Epithelial cell of proximal tubule (primary cell): Measurements from ENCODE around the gene PFN1. TPM values are rescaled to one million over a fixed set of nuclear protein-coding genes. Genes with fewer than 3 reads are reported as not detected.
A peak's percentile ranks its signal among the peaks of the same experiment; 100 is the strongest.

ENCODE experiments used
- DNase-seq: peaks from one replicate; pipeline ENCODE4 v3.0.0-alpha.2; 2011; ENCODE audit warnings: low read depth
- H3K4me3 ChIP-seq: 2 replicates; pipeline ENCODE4 v1.5.1; 2011; ENCODE audit warnings: low read depth, mild to moderate bottlenecking, low read length
- CTCF ChIP-seq: conservative IDR thresholded peaks from 2 replicates; pipeline ENCODE4 v1.5.1; 2012; ENCODE audit warnings: low read depth, mild to moderate bottlenecking, low read length
- total RNA-seq: library from RNA; depleted of rRNA; stranded (reverse); fragments of >200 nt; gene quantifications from 2 replicates; pipeline ENCODE4 v1.2.3, GENCODE V29; 2015

Gene PFN1
- total RNA-seq, 1 donor from 2014 or later = 1,802 TPM

- no peak for DNase-seq
- no peak for TF ChIP-seq CTCF
- peak overlapping the region; percentile 50 for H3K4me3 ChIP-seq
Measured at GRCh38 chr17:4898927-4899326, 49.4 kb downstream of the PFN1 start.

GRCh38 chr17:4898351-4898750 lies 50.0 kb downstream of the PFN1 start:
- DNase-seq = no peak
- H3K4me3 ChIP-seq = no peak overlapping the region
- TF ChIP-seq CTCF = no peak

GRCh38 chr17:4897785-4898184 lies 50.5 kb downstream of the PFN1 start:
- TF ChIP-seq CTCF = no peak
- H3K4me3 ChIP-seq = no peak overlapping the region
- DNase-seq = no peak

- no peak for DNase-seq
- H3K4me3 ChIP-seq = no peak overlapping the region
- TF ChIP-seq CTCF = no peak
Measured at GRCh38 chr17:4897198-4897687, 51.1 kb downstream of the PFN1 start.

GRCh38 chr17:4896332-4897197 lies 51.8 kb downstream of the PFN1 start:
- peak; percentile 8 for TF ChIP-seq CTCF
- no peak for DNase-seq
- H3K4me3 ChIP-seq = no peak overlapping the region

- TF ChIP-seq CTCF = no peak
- DNase-seq = no peak
- H3K4me3 ChIP-seq = no peak overlapping the region
Measured at GRCh38 chr17:4895657-4896331, 52.5 kb downstream of the PFN1 start.

Other genes with a start within 250 kb of the PFN1 start
- 25.8 and 55.9 TPM in 2 replicates for gene PELP1, start 244.4 kb downstream of the PFN1 start, total RNA-seq
- 19.9 and 20.0 TPM in 2 replicates for gene ARRB2, start 237.9 kb downstream of the PFN1 start, total RNA-seq
- gene MED11, start 217.1 kb downstream of the PFN1 start, total RNA-seq = 26.6 and 27.2 TPM in 2 replicates
- 0.36 and 1.5 TPM in 2 replicates for gene ZMYND15, start 208.7 kb downstream of the PFN1 start, total RNA-seq
- gene CXCL16, start 208.6 kb downstream of the PFN1 start, total RNA-seq = 19.0 and 32.3 TPM in 2 replicates
- not detected in 2 replicates for gene TM4SF5, start 176.6 kb downstream of the PFN1 start, total RNA-seq
- gene VMO1, start 162.2 kb downstream of the PFN1 start, total RNA-seq = not detected in 2 replicates
- not detected in 2 replicates for gene GLTPD2, start 159.6 kb downstream of the PFN1 start, total RNA-seq
- gene PSMB6, start 152.4 kb downstream of the PFN1 start, total RNA-seq = 264 and 337 TPM in 2 replicates
- 15.7 and 19.5 TPM in 2 replicates for gene PLD2, start 141.4 kb downstream of the PFN1 start, total RNA-seq
- gene MINK1, start 115.2 kb downstream of the PFN1 start, total RNA-seq = 20.5 and 39.9 TPM in 2 replicates
- gene C17orf107, start 49.0 kb downstream of the PFN1 start, total RNA-seq = 1.3 and 1.4 TPM in 2 replicates
- gene CHRNE, start 45.4 kb downstream of the PFN1 start, total RNA-seq = 1.0 TPM in 1 of 2 replicates, not detected in the other
- not detected in 2 replicates for gene GP1BA, start 16.3 kb downstream of the PFN1 start, total RNA-seq
- 45.5 and 72.9 TPM in 2 replicates for gene SLC25A11, start 8.5 kb downstream of the PFN1 start, total RNA-seq
- 49.0 and 55.1 TPM in 2 replicates for gene RNF167, start 8.3 kb downstream of the PFN1 start, total RNA-seq
- gene ENO3, start 2.6 kb upstream of the PFN1 start, total RNA-seq = 0.43 and 2.0 TPM in 2 replicates
- 67.7 and 80.8 TPM in 2 replicates for gene SPAG7, start 19.3 kb upstream of the PFN1 start, total RNA-seq
- gene CAMTA2, start 39.1 kb upstream of the PFN1 start, total RNA-seq = 10.6 and 16.7 TPM in 2 replicates
- gene INCA1, start 49.0 kb upstream of the PFN1 start, total RNA-seq = 0.14 TPM in 1 of 2 replicates, not detected in the other
- 75.0 and 81.3 TPM in 2 replicates for gene KIF1C, start 49.4 kb upstream of the PFN1 start, total RNA-seq
- 0.07 and 1.3 TPM in 2 replicates for gene SLC52A1, start 86.9 kb upstream of the PFN1 start, total RNA-seq
- 1.2 and 1.7 TPM in 2 replicates for gene ZFP3, start 129.9 kb upstream of the PFN1 start, total RNA-seq
- gene ZNF232, start 163.3 kb upstream of the PFN1 start, total RNA-seq = 5.4 and 8.7 TPM in 2 replicates
- not detected in 2 replicates for gene USP6, start 167.5 kb upstream of the PFN1 start, total RNA-seq
- 1.7 and 3.3 TPM in 2 replicates for gene ZNF594, start 243.3 kb upstream of the PFN1 start, total RNA-seq